GM23338 (cell line): ENCODE measurements around the gene SART3. TPM values are rescaled to one million over a fixed set of nuclear protein-coding genes. Genes with fewer than 3 reads are reported as not detected.

Experiments
- ATAC-seq: fragments of 200-7000 bp; cut with Tn5 transposase; 3 replicates; pipeline ENCODE4 v1.9.1; 2020
- DNase-seq: peaks from one replicate; pipeline ENCODE4 v3.0.0-alpha.2; 2015; ENCODE audit warnings: low spot score
- H2AFZ ChIP-seq: fragments of 200-600 bp; sonication (generic); 2 replicates; pipeline ENCODE4 v1.8.0; 2016; ENCODE audit warnings: antibody characterized with exemption, mild to moderate bottlenecking, moderate library complexity
- H3F3A ChIP-seq: fragments of 200-600 bp; sonication (generic); replicated peaks from 2 replicates; pipeline ENCODE4 v1.8.0; 2017; ENCODE audit warnings: antibody characterized with exemption, mixed run types, low read depth
- H3K27ac ChIP-seq: fragments of 200-600 bp; sonication (generic); 2 replicates; pipeline ENCODE4 v1.6.1; 2016; ENCODE audit warnings: low read depth
- H3K27me3 ChIP-seq: fragments of 200-600 bp; sonication (generic); 2 replicates; pipeline ENCODE4 v1.8.0; 2016; ENCODE audit warnings: mild to moderate bottlenecking, mixed run types, moderate library complexity; ENCODE audit not compliant: insufficient read depth
- H3K36me3 ChIP-seq: fragments of 200-600 bp; sonication (generic); 2 replicates; pipeline ENCODE4 v1.8.0; 2016; ENCODE audit warnings: mild to moderate bottlenecking; ENCODE audit not compliant: insufficient read depth
- H3K4me1 ChIP-seq: fragments of 200-600 bp; sonication (generic); 2 replicates; pipeline ENCODE4 v1.8.0; 2016; ENCODE audit warnings: mild to moderate bottlenecking, moderate library complexity; ENCODE audit not compliant: insufficient read depth
- H3K4me2 ChIP-seq: fragments of 200-600 bp; sonication (generic); 2 replicates; pipeline ENCODE4 v1.7.1; 2017; ENCODE audit warnings: mixed run types
- H3K4me3 ChIP-seq: fragments of 200-600 bp; sonication (generic); 2 replicates; pipeline ENCODE4 v1.6.1; 2016; ENCODE audit warnings: mixed run types
- H3K79me2 ChIP-seq: fragments of 200-600 bp; sonication (generic); replicated peaks from 2 replicates; pipeline ENCODE4 v1.8.0; 2017; ENCODE audit warnings: mild to moderate bottlenecking; ENCODE audit not compliant: insufficient read depth
- H3K9me2 ChIP-seq: fragments of 200-600 bp; sonication (generic); 2 replicates; pipeline ENCODE4 v1.8.0; 2017; ENCODE audit not compliant: insufficient read depth
- H4K20me1 ChIP-seq: fragments of 200-600 bp; sonication (generic); replicated peaks from 2 replicates; pipeline ENCODE4 v1.8.0; 2017; ENCODE audit warnings: mild to moderate bottlenecking; ENCODE audit not compliant: insufficient read depth
- H3K27ac Mint-ChIP-seq: 2 replicates; pipeline ENCODE4 v1.8.0; 2020; ENCODE audit warnings: inconsistent platforms, mild to moderate bottlenecking, moderate library complexity, mixed read lengths
- H3K27me3 Mint-ChIP-seq: 3 replicates; pipeline ENCODE4 v1.8.0; 2022; ENCODE audit warnings: low read depth, mild to moderate bottlenecking, moderate library complexity, mixed read lengths, inconsistent platforms; ENCODE audit not compliant: insufficient read depth, poor library complexity
- H3K36me3 Mint-ChIP-seq: 3 replicates; pipeline ENCODE4 v1.8.0; 2021; ENCODE audit warnings: low read depth, mild to moderate bottlenecking, inconsistent platforms, moderate library complexity, mixed read lengths
- H3K4me1 Mint-ChIP-seq: 3 replicates; pipeline ENCODE4 v1.8.0; 2020; ENCODE audit warnings: mild to moderate bottlenecking, inconsistent platforms, mixed read lengths
- H3K4me3 Mint-ChIP-seq: 3 replicates; pipeline ENCODE4 v1.8.0; 2021; ENCODE audit warnings: moderate library complexity, mild to moderate bottlenecking, inconsistent platforms, mixed read lengths
- H3K9me3 Mint-ChIP-seq: 3 replicates; pipeline ENCODE4 v1.8.0; 2020; ENCODE audit warnings: moderate library complexity, mild to moderate bottlenecking, inconsistent platforms, mixed read lengths
- CREB1 ChIP-seq: fragments of 250-450 bp; sonication (Bioruptor Pico); IDR thresholded peaks from 2 replicates; pipeline ENCODE4 v1.5.0; 2020; ENCODE audit warnings: low read depth, mild to moderate bottlenecking, moderate library complexity
- EZH2 ChIP-seq: fragments of 200-600 bp; sonication (generic); IDR thresholded peaks from one replicate; pipeline ENCODE4 v1.8.0; 2017; ENCODE audit warnings: antibody characterized with exemption, mild to moderate bottlenecking, low read depth; ENCODE audit not compliant: unreplicated experiment
- EZH2phosphoT487 ChIP-seq: fragments of 200-600 bp; sonication (generic); IDR thresholded peaks from one replicate; pipeline ENCODE4 v1.8.1; 2018; ENCODE audit warnings: antibody characterized with exemption; ENCODE audit not compliant: unreplicated experiment
- JUNB ChIP-seq: IDR thresholded peaks from one replicate; pipeline ENCODE4 v1.6.1; 2016; ENCODE audit warnings: antibody characterized with exemption; ENCODE audit not compliant: unreplicated experiment
- NANOG ChIP-seq: IDR thresholded peaks from 2 replicates; pipeline ENCODE4 v1.6.1; 2016; ENCODE audit warnings: antibody characterized with exemption, borderline replicate concordance
- POLR2AphosphoS5 ChIP-seq: IDR thresholded peaks from 2 replicates; pipeline ENCODE4 v1.6.1; 2016; ENCODE audit warnings: antibody characterized with exemption, low read depth
- STAT1 ChIP-seq: IDR thresholded peaks from one replicate; pipeline ENCODE4 v1.6.1; 2016; ENCODE audit warnings: antibody characterized with exemption; ENCODE audit not compliant: unreplicated experiment
- ZNF114 ChIP-seq: fragments of 250-450 bp; sonication (Bioruptor Pico); IDR thresholded peaks from 2 replicates; pipeline ENCODE4 v1.5.0; 2020; ENCODE audit warnings: mild to moderate bottlenecking, moderate library complexity
- ZNF331 ChIP-seq: fragments of 250-450 bp; sonication (Bioruptor Pico); IDR thresholded peaks from 2 replicates; pipeline ENCODE4 v1.5.0; 2020; ENCODE audit warnings: low read depth, mild to moderate bottlenecking, moderate library complexity
- polyA plus RNA-seq: library from polyadenylated mRNA; unstranded; fragments of >200 nt; fragmentation: Nextera tagmentation; extraction: Ambion mirVana; gene quantifications from 2 replicates; pipeline ENCODE4 v1.2.1, GENCODE V29; 2016
- total RNA-seq: library from RNA; depleted of rRNA; stranded (reverse); fragments of >200 nt; shearing (Covaris generic); gene quantifications from 2 replicates; pipeline ENCODE4 v1.2.3, GENCODE V29; 2014
- TF ChIP-seq, protein P1 (sequence below): IDR thresholded peaks from one replicate; pipeline ENCODE4 v1.6.1; 2018; ENCODE audit warnings: antibody characterized with exemption; ENCODE audit not compliant: unreplicated experiment
- TF ChIP-seq, protein P2 (sequence below): IDR thresholded peaks from 2 replicates; pipeline ENCODE4 v1.6.1; 2016; ENCODE audit warnings: antibody characterized with exemption
- TF ChIP-seq, protein P3 (sequence below): fragments of 250-450 bp; sonication (Bioruptor Pico); IDR thresholded peaks from 2 replicates; pipeline ENCODE4 v1.5.0; 2020; ENCODE audit warnings: mild to moderate bottlenecking, moderate library complexity
- TF ChIP-seq, protein P4 (sequence below), 2 experiments: fragments of 200-600 bp in 1 of 2; sonication (generic) in 1 of 2; conservative IDR thresholded peaks; 2 replicates each; pipeline versions ENCODE4 v1.5.1 to v1.6.1; 2016 to 2017; ENCODE audit warnings: antibody characterized with exemption in 2 of 2, low read depth in 2 of 2, mild to moderate bottlenecking in 2 of 2, moderate library complexity in 1 of 2

SART3 gene
- total and polyA plus RNA-seq, 2 experiments from 2014 or later: 49.8 to 112 TPM

DNA sequence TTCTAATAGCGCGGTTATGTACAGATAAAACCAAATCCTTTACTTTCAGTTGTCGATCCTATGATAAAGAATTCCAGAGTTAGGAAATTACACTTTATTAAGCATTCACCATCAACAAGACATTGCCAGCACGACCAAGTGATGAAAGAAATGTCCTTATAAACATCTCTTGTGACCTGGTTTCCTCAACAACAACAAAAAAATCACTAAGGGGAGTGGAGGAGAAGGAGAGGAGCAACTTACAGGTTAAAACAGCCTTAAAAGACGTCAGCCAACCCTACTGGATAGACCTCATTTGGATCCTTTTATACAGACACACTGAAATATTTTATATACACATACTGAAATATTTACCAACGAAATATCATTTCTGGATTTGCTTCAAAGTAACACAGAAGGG is 22.8 kb downstream of the SART3 start:
- H4K20me1 ChIP-seq: peaks cover 42% of the 10 kb centered on the region
- H3K4me1 ChIP-seq: no peaks in the 10 kb centered on the region
- TF ChIP-seq CREB1 (CRISPR knock-in tag) (no peak), NANOG (no peak), JUNB (no peak), STAT1 (no peak), ZNF114 (no peak), EZH2 (no peak), ZNF331 (no peak), POLR2AphosphoS5 (no peak), EZH2phosphoT487 (no peak)
- TF ChIP-seq, protein P1, sequence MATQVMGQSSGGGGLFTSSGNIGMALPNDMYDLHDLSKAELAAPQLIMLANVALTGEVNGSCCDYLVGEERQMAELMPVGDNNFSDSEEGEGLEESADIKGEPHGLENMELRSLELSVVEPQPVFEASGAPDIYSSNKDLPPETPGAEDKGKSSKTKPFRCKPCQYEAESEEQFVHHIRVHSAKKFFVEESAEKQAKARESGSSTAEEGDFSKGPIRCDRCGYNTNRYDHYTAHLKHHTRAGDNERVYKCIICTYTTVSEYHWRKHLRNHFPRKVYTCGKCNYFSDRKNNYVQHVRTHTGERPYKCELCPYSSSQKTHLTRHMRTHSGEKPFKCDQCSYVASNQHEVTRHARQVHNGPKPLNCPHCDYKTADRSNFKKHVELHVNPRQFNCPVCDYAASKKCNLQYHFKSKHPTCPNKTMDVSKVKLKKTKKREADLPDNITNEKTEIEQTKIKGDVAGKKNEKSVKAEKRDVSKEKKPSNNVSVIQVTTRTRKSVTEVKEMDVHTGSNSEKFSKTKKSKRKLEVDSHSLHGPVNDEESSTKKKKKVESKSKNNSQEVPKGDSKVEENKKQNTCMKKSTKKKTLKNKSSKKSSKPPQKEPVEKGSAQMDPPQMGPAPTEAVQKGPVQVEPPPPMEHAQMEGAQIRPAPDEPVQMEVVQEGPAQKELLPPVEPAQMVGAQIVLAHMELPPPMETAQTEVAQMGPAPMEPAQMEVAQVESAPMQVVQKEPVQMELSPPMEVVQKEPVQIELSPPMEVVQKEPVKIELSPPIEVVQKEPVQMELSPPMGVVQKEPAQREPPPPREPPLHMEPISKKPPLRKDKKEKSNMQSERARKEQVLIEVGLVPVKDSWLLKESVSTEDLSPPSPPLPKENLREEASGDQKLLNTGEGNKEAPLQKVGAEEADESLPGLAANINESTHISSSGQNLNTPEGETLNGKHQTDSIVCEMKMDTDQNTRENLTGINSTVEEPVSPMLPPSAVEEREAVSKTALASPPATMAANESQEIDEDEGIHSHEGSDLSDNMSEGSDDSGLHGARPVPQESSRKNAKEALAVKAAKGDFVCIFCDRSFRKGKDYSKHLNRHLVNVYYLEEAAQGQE: no peak
- TF ChIP-seq, protein P2, sequence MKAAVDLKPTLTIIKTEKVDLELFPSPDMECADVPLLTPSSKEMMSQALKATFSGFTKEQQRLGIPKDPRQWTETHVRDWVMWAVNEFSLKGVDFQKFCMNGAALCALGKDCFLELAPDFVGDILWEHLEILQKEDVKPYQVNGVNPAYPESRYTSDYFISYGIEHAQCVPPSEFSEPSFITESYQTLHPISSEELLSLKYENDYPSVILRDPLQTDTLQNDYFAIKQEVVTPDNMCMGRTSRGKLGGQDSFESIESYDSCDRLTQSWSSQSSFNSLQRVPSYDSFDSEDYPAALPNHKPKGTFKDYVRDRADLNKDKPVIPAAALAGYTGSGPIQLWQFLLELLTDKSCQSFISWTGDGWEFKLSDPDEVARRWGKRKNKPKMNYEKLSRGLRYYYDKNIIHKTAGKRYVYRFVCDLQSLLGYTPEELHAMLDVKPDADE: no peak
- TF ChIP-seq, protein P3, sequence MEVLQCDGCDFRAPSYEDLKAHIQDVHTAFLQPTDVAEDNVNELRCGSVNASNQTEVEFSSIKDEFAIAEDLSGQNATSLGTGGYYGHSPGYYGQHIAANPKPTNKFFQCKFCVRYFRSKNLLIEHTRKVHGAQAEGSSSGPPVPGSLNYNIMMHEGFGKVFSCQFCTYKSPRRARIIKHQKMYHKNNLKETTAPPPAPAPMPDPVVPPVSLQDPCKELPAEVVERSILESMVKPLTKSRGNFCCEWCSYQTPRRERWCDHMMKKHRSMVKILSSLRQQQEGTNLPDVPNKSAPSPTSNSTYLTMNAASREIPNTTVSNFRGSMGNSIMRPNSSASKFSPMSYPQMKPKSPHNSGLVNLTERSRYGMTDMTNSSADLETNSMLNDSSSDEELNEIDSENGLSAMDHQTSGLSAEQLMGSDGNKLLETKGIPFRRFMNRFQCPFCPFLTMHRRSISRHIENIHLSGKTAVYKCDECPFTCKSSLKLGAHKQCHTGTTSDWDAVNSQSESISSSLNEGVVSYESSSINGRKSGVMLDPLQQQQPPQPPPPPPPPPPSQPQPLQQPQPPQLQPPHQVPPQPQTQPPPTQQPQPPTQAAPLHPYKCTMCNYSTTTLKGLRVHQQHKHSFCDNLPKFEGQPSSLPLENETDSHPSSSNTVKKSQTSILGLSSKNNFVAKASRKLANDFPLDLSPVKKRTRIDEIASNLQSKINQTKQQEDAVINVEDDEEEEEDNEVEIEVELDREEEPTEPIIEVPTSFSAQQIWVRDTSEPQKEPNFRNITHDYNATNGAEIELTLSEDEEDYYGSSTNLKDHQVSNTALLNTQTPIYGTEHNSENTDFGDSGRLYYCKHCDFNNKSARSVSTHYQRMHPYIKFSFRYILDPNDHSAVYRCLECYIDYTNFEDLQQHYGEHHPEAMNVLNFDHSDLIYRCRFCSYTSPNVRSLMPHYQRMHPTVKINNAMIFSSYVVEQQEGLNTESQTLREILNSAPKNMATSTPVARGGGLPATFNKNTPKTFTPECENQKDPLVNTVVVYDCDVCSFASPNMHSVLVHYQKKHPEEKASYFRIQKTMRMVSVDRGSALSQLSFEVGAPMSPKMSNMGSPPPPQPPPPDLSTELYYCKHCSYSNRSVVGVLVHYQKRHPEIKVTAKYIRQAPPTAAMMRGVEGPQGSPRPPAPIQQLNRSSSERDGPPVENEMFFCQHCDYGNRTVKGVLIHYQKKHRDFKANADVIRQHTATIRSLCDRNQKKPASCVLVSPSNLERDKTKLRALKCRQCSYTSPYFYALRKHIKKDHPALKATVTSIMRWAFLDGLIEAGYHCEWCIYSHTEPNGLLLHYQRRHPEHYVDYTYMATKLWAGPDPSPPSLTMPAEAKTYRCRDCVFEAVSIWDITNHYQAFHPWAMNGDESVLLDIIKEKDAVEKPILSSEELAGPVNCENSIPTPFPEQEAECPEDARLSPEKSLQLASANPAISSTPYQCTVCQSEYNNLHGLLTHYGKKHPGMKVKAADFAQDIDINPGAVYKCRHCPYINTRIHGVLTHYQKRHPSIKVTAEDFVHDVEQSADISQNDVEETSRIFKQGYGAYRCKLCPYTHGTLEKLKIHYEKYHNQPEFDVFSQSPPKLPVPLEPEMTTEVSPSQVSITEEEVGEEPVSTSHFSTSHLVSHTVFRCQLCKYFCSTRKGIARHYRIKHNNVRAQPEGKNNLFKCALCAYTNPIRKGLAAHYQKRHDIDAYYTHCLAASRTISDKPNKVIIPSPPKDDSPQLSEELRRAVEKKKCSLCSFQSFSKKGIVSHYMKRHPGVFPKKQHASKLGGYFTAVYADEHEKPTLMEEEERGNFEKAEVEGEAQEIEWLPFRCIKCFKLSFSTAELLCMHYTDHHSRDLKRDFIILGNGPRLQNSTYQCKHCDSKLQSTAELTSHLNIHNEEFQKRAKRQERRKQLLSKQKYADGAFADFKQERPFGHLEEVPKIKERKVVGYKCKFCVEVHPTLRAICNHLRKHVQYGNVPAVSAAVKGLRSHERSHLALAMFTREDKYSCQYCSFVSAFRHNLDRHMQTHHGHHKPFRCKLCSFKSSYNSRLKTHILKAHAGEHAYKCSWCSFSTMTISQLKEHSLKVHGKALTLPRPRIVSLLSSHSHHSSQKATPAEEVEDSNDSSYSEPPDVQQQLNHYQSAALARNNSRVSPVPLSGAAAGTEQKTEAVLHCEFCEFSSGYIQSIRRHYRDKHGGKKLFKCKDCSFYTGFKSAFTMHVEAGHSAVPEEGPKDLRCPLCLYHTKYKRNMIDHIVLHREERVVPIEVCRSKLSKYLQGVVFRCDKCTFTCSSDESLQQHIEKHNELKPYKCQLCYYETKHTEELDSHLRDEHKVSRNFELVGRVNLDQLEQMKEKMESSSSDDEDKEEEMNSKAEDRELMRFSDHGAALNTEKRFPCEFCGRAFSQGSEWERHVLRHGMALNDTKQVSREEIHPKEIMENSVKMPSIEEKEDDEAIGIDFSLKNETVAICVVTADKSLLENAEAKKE (CRISPR knock-in tag): no peak
- TF ChIP-seq, protein P4, sequence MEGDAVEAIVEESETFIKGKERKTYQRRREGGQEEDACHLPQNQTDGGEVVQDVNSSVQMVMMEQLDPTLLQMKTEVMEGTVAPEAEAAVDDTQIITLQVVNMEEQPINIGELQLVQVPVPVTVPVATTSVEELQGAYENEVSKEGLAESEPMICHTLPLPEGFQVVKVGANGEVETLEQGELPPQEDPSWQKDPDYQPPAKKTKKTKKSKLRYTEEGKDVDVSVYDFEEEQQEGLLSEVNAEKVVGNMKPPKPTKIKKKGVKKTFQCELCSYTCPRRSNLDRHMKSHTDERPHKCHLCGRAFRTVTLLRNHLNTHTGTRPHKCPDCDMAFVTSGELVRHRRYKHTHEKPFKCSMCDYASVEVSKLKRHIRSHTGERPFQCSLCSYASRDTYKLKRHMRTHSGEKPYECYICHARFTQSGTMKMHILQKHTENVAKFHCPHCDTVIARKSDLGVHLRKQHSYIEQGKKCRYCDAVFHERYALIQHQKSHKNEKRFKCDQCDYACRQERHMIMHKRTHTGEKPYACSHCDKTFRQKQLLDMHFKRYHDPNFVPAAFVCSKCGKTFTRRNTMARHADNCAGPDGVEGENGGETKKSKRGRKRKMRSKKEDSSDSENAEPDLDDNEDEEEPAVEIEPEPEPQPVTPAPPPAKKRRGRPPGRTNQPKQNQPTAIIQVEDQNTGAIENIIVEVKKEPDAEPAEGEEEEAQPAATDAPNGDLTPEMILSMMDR (conservative IDR thresholded peaks at IDR 0.05; ENCODE audit: low read depth in 2 of 2): no peak
- Mint-ChIP-seq H3K4me3 (no peak overlapping the region), H3K27ac (no peak overlapping the region), H3K4me1 (no peaks in the 10 kb centered on the region), H3K27me3 (no peaks in the 10 kb centered on the region), H3K9me3 (no peaks in the 10 kb centered on the region), H3K36me3 (peaks cover 68% of the 10 kb centered on the region)
- no peak overlapping the region for H3K4me3 ChIP-seq
- H3K27ac ChIP-seq: no peak overlapping the region
- ATAC-seq (no peak), DNase-seq (no peak)
- H3K36me3 ChIP-seq: peaks cover 63% of the 10 kb centered on the region
- H3K4me2 ChIP-seq: no peak overlapping the region
- H3K27me3 ChIP-seq: no peaks in the 10 kb centered on the region
- no peak overlapping the region for H2AFZ ChIP-seq
- no peaks in the 10 kb centered on the region for H3K9me2 ChIP-seq
- peaks cover 66% of the 10 kb centered on the region for H3K79me2 ChIP-seq
- H3F3A ChIP-seq: no peaks in the 10 kb centered on the region
